HepG2 (cell line): ENCODE measurements around the gene DRC7. TPM values are rescaled to one million over a fixed set of nuclear protein-coding genes. Genes with fewer than 3 reads are reported as not detected.

Experiments used
- CBFB ChIP-seq: sonication (generic); formaldehyde crosslinking; IDR thresholded peaks from 2 replicates; pipeline ENCODE4 v1.4.0; 2020; ENCODE audit warnings: missing genetic modification reagents
- polyA plus RNA-seq, 8 experiments: library from polyadenylated mRNA; depleted of rRNA in 3 of 8; stranded (reverse) in 7 of 8; unstranded in 1 of 8; fragments of >200 nt; fragmentation: Illumina TruSeq in 4 of 8; extraction: Trizol in 4 of 8; gene quantifications; 2 replicates each; pipeline versions ENCODE4 v1.2.1 to v1.2.3, GENCODE V29; 2011 to 2016; ENCODE audit warnings: low read depth in 4 of 8, missing spikeins in 1 of 8, mixed read lengths in 1 of 8; ENCODE audit not compliant: insufficient read depth in 1 of 8
- total RNA-seq, 5 experiments: library from RNA; depleted of rRNA; stranded (reverse); fragments of >200 nt; fragmentation: Illumina TruSeq; extraction: Trizol; gene quantifications; 2 replicates each; pipeline ENCODE4 v1.2.3, GENCODE V29; 2016; ENCODE audit warnings: low read depth in 1 of 5
- TF ChIP-seq, protein P1 (sequence below), 2 experiments: sonication (generic) in 1 of 2; formaldehyde crosslinking in 1 of 2; IDR thresholded peaks; 2 replicates each; pipeline versions ENCODE4 v1.4.0 to v1.6.1; 2018 to 2020; ENCODE audit warnings: missing genetic modification reagents in 2 of 2, borderline replicate concordance in 1 of 2, low read depth in 1 of 2, mild to moderate bottlenecking in 1 of 2, missing biosample characterization in 1 of 2
- TF ChIP-seq, protein P2 (sequence below): sonication (generic); formaldehyde crosslinking; IDR thresholded peaks from 2 replicates; pipeline ENCODE4 v1.8.0; 2022; ENCODE audit warnings: mild to moderate bottlenecking, missing genetic modification reagents, borderline replicate concordance
- TF ChIP-seq, protein P3 (sequence below): sonication (generic); formaldehyde crosslinking; IDR thresholded peaks from 2 replicates; pipeline ENCODE4 v1.8.0; 2022; ENCODE audit warnings: mild to moderate bottlenecking, missing genetic modification reagents, moderate library complexity
- TF ChIP-seq, protein P4 (sequence below): sonication (generic); formaldehyde crosslinking; IDR thresholded peaks from 2 replicates; pipeline ENCODE4 v1.5.1; 2020; ENCODE audit warnings: missing genetic modification reagents, mild to moderate bottlenecking, borderline replicate concordance
- TF ChIP-seq, protein P5 (sequence below): sonication (generic); formaldehyde crosslinking; IDR thresholded peaks from 2 replicates; pipeline ENCODE4 v1.4.0; 2020; ENCODE audit warnings: mild to moderate bottlenecking, missing genetic modification reagents

The DRC7 gene
- total and polyA plus RNA-seq, 2 of the 13 experiments (the other 11 are each of a cell fraction or from before 2014, with no cell fraction given), result 2.7 to 3.4 TPM

DNA sequence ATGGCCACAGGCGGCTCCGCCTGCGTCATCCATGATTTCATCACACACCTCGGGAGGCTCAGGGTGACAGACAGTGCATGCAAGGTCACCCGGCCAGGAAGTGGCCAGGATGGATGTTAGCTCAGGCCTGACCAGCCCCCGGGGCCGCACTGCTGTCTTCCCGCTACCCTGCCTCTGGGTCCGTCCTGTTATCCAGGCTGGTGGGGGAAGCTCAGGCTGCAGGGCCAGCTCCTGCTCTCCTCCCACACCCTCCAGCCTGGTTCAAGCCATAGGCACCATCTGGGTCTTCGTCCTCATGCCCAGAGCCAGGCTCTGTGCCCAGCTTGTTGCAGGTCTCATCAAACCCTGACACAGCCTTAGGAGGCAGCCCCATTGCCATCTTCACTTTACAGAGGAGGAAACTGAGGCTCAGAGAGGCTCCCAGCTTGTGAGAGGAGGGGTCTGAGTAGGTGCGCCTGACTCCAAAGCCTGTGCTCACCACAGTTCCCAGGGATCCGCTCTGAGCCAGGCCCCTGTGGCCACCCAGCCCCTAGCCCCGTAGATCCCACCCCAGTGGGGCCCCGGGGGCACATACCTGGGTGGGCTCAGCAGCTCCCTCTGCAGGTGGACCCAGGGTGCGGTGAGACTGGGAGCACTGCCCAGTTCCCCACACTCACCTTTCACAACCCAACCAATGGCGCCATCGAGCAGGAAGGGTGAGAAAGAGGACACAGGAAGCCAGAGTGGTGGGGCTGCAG lies 26.9 kb upstream of the DRC7 start (continued):
- peak; percentile 70; the same call in 1 of the 2 replicates for TF ChIP-seq CBFB (CRISPR knock-in tag)
- TF ChIP-seq, protein P1, sequence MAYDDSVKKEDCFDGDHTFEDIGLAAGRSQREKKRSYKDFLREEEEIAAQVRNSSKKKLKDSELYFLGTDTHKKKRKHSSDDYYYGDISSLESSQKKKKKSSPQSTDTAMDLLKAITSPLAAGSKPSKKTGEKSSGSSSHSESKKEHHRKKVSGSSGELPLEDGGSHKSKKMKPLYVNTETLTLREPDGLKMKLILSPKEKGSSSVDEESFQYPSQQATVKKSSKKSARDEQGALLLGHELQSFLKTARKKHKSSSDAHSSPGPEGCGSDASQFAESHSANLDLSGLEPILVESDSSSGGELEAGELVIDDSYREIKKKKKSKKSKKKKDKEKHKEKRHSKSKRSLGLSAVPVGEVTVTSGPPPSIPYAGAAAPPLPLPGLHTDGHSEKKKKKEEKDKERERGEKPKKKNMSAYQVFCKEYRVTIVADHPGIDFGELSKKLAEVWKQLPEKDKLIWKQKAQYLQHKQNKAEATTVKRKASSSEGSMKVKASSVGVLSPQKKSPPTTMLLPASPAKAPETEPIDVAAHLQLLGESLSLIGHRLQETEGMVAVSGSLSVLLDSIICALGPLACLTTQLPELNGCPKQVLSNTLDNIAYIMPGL (CRISPR knock-in tag; IDR thresholded peaks at IDR 0.05; ENCODE audit: borderline replicate concordance in 1 of 2, low read depth in 1 of 2), result peak in 1 of 2 experiments; percentile 59; a peak in 1 of 4 replicates
- TF ChIP-seq, protein P2, sequence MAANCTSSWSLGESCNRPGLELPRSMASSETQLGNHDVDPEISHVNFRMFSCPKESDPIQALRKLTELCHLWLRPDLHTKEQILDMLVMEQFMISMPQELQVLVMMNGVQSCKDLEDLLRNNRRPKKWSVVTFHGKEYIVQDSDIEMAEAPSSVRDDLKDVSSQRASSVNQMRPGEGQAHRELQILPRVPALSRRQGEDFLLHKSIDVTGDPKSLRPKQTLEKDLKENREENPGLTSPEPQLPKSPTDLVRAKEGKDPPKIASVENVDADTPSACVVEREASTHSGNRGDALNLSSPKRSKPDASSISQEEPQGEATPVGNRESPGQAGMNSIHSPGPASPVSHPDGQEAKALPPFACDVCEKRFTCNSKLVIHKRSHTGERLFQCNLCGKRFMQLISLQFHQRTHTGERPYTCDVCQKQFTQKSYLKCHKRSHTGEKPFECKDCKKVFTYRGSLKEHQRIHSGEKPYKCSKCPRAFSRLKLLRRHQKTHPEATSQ (CRISPR knock-in tag), result no peak
- TF ChIP-seq, protein P3, sequence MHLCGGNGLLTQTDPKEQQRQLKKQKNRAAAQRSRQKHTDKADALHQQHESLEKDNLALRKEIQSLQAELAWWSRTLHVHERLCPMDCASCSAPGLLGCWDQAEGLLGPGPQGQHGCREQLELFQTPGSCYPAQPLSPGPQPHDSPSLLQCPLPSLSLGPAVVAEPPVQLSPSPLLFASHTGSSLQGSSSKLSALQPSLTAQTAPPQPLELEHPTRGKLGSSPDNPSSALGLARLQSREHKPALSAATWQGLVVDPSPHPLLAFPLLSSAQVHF, result peak; percentile 55; the same call in 1 of the 2 replicates
- TF ChIP-seq, protein P4, sequence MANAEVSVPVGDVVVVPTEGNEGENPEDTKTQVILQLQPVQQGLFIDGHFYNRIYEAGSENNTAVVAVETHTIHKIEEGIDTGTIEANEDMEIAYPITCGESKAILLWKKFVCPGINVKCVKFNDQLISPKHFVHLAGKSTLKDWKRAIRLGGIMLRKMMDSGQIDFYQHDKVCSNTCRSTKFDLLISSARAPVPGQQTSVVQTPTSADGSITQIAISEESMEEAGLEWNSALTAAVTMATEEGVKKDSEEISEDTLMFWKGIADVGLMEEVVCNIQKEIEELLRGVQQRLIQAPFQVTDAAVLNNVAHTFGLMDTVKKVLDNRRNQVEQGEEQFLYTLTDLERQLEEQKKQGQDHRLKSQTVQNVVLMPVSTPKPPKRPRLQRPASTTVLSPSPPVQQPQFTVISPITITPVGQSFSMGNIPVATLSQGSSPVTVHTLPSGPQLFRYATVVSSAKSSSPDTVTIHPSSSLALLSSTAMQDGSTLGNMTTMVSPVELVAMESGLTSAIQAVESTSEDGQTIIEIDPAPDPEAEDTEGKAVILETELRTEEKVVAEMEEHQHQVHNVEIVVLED (CRISPR knock-in tag), result no peak; the same call in 1 of the 2 replicates
- TF ChIP-seq, protein P5, sequence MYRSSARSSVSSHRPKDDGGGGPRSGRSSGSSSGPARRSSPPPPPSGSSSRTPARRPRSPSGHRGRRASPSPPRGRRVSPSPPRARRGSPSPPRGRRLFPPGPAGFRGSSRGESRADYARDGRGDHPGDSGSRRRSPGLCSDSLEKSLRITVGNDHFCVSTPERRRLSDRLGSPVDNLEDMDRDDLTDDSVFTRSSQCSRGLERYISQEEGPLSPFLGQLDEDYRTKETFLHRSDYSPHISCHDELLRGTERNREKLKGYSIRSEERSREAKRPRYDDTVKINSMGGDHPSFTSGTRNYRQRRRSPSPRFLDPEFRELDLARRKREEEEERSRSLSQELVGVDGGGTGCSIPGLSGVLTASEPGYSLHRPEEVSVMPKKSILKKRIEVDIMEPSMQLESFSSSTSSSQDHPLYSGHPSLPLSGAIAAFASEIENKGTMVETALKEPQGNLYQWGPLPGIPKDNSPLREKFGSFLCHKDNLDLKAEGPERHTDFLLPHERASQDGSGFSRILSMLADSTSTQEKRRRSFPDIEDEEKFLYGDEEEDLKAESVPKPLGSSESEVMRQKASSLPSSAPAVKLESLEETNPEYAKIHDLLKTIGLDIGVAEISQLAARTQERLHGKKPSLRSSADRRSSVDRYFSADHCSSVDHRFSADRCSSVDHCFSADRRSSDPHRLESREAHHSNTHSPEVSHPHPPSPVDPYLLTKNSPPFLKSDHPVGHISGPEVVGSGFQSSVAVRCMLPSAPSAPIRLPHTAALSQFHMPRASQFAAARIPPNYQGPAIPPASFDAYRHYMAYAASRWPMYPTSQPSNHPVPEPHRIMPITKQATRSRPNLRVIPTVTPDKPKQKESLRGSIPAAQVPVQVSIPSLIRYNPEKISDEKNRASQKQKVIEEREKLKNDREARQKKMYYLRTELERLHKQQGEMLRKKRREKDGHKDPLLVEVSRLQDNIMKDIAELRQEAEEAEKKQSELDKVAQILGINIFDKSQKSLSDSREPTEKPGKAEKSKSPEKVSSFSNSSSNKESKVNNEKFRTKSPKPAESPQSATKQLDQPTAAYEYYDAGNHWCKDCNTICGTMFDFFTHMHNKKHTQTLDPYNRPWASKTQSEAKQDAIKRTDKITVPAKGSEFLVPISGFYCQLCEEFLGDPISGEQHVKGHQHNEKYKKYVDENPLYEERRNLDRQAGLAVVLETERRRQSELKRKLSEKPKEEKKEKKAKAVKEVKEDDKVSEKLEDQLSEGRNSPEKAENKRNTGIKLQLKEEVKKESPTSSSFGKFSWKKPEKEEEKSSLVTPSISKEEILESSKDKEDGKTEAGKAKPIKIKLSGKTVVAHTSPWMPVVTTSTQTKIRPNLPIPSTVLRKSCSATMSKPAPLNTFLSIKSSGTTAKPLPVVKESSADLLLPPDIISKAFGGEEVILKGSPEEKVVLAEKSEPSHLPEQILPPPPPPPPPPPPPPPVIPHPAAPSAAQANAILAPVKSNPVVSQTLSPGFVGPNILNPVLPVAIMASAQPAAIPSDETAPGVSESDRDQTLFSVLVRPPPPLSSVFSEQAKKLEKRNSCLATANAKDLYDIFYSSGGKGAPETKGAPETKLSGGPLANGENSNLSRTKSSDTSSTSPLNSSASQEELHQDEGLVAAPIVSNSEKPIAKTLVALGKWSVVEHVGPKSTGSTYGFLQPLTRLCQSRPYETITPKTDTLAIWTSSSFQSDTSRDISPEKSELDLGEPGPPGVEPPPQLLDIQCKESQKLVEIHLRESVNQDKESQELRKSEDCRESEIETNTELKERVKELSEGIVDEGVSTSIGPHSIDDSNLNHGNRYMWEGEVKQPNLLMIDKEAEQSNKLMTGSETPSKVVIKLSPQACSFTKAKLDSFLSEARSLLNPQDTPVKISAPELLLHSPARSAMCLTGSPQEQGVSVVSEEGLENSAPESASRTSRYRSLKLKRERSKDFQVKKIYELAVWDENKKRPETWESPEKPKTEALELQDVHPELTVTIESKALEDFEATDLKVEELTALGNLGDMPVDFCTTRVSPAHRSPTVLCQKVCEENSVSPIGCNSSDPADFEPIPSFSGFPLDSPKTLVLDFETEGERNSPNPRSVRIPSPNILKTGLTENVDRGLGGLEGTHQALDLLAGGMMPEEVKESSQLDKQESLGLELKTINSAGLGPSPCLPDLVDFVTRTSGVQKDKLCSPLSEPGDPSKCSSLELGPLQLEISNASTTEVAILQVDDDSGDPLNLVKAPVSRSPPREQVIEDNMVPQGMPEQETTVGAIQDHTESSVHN (CRISPR knock-in tag), result peak; percentile 86; the same call in 1 of the 2 replicates
